Esophagus squamous epithelium (tissue), 5 donors: ENCODE results near the gene KLHL6. TPM values are rescaled to one million over a fixed set of nuclear protein-coding genes. Genes with fewer than 3 reads are reported as not detected.
A peak's percentile ranks its signal among the peaks of the same experiment; 100 is the strongest.

Experiments
- DNase-seq: peaks from one replicate; lab custom pipeline; 2025; lab: John Stamatoyannopoulos, UW
- H3K27ac ChIP-seq, 4 donors: fragments of 200-600 bp; sonication (generic); one replicate each; pipeline ENCODE4 v1.5.1; 2016 to 2019; ENCODE audit warnings: mild to moderate bottlenecking in 1 of 4
- H3K27me3 ChIP-seq, 4 donors: fragments of 200-600 bp; sonication (generic); 1 replicate in 3 of 4; 2 replicates in 1 of 4; pipeline versions ENCODE4 v1.5.1 to v1.6.0; 2017 to 2021; ENCODE audit warnings: antibody characterized with exemption in 1 of 4
- H3K36me3 ChIP-seq, 3 donors: fragments of 200-600 bp; sonication (generic); one replicate each; pipeline ENCODE4 v1.5.1; 2016 to 2019
- H3K4me1 ChIP-seq, 3 donors: fragments of 200-600 bp; sonication (generic); one replicate each; pipeline ENCODE4 v1.5.1; 2017 to 2019
- H3K4me3 ChIP-seq, 4 donors: fragments of 200-600 bp; sonication (generic); 1 replicate in 3 of 4; 2 replicates in 1 of 4; pipeline ENCODE4 v1.5.1; 2016 to 2019; ENCODE audit warnings: mild to moderate bottlenecking in 2 of 4, moderate library complexity in 1 of 4
- H3K9me3 ChIP-seq, 3 donors: fragments of 200-600 bp; sonication (generic); one replicate each; pipeline ENCODE4 v1.5.1; 2016 to 2019
- POLR2A ChIP-seq, 4 donors: fragments of 450-650 bp; IDR thresholded peaks; one replicate each; pipeline ENCODE4 v1.6.1; 2017; ENCODE audit warnings: antibody characterized with exemption in 4 of 4, mild to moderate bottlenecking in 4 of 4, moderate library complexity in 3 of 4
- WGBS, 2 donors: methylation state at CpG; one replicate each; pipeline ENCODE4 v1.1.5; 2018; 5-methylcytosine and 5-hydroxymethylcytosine counted together
- intact Hi-C: fragments of 100-400 bp; cut with DNase I; formaldehyde crosslinking; loops from one replicate; pipeline ENCODE4 v1.15.0; 2022
- total RNA-seq, 4 donors: library from RNA; depleted of rRNA; stranded (reverse); fragments of >200 nt; gene quantifications; one replicate each; pipeline ENCODE4 v1.1.0, GENCODE V29; 2016
- TF ChIP-seq, protein P1 (sequence below), 6 experiments: fragments of 450-650 bp in 4 of 6; fragments of 200-600 bp in 2 of 6; sonication (generic) in 2 of 6; IDR thresholded peaks; one replicate each; pipeline ENCODE4 v1.5.1; 2016 to 2019; ENCODE audit warnings: antibody characterized with exemption in 6 of 6, mild to moderate bottlenecking in 4 of 6, moderate library complexity in 4 of 6
- donor health status: DM: yes; HTN: yes; CAD: no.

KLHL6 gene
- total RNA-seq, 4 donors from 2014 or later: 0.66 to 2.7 (median 1.8) TPM; not detected in 1

DNA sequence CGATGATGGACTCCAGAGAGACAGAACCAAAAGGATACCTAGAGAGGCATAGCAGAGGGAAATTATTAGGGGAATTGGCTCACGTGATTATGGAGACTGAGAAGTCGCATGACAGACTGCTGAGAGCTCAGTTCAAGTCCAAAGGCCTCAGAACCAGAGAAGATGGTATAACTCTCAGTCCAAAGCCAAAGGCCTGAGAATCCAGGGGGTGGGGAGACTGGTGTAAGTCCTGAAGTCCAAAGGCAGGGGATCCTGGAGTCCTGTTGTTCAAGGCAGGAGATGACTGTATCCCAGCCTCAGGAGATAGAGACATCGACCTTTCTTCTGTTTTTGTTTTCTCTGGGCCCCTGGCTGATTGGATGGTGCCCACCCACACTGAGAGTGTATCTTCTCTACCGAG lies 1.2 kb upstream of the KLHL6 start:
- WGBS, 2 donors: 69 to 76% methylated on average over 5 of the region's 5 CpGs
- Histone ChIP-seq H3K27ac (no peak overlapping the region), H3K36me3 (no peaks in the 10 kb centered on the region), H3K4me3 (no peak overlapping the region), H3K9me3 (no peaks in the 10 kb centered on the region), H3K27me3 (no peaks in the 10 kb centered on the region), H3K4me1 (peaks cover 0 to 10% (median 4%) of the 10 kb centered on the region in 3 donors)
- DNase-seq: no peak
- intact Hi-C loops: no loop called here
- TF ChIP-seq, protein P1, sequence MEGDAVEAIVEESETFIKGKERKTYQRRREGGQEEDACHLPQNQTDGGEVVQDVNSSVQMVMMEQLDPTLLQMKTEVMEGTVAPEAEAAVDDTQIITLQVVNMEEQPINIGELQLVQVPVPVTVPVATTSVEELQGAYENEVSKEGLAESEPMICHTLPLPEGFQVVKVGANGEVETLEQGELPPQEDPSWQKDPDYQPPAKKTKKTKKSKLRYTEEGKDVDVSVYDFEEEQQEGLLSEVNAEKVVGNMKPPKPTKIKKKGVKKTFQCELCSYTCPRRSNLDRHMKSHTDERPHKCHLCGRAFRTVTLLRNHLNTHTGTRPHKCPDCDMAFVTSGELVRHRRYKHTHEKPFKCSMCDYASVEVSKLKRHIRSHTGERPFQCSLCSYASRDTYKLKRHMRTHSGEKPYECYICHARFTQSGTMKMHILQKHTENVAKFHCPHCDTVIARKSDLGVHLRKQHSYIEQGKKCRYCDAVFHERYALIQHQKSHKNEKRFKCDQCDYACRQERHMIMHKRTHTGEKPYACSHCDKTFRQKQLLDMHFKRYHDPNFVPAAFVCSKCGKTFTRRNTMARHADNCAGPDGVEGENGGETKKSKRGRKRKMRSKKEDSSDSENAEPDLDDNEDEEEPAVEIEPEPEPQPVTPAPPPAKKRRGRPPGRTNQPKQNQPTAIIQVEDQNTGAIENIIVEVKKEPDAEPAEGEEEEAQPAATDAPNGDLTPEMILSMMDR (IDR thresholded peaks at IDR 0.05): no peak
- TF ChIP-seq POLR2A (IDR thresholded peaks at IDR 0.05): no peak

DNA sequence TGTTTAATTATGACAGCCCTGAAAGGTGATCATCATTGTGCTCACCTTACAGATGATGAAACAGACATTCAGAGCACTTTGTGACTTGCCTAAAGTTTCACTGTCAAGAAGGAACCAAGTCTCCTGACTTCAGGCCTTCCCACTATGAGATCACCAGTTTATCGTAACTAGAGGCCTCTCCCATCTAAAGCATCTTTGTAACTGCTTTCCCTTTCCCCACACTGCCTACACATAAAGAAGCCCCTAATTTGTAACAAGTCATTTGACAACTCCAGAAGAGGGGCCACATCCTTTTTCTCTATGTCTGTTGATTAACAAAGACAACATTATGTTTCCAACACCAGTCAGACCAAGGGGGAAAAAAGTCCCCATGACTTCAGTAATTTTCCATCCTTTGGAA lies 1.1 kb downstream of the KLHL6 start:
- 54 to 63% methylated on average over 1 of the region's 1 CpG for WGBS, 2 donors
- peak in 1 of 4 donors; percentile 26 for TF ChIP-seq POLR2A (IDR thresholded peaks at IDR 0.05)
- TF ChIP-seq, protein P1 (IDR thresholded peaks at IDR 0.05): no peak
- H3K27me3 ChIP-seq: no peaks in the 10 kb centered on the region
- peaks cover 0 to 10% (median 4%) of the 10 kb centered on the region in 3 donors for H3K4me1 ChIP-seq
- no peak for DNase-seq
- intact Hi-C loops: no loop called here
- H3K9me3 ChIP-seq: no peaks in the 10 kb centered on the region
- H3K36me3 ChIP-seq: no peaks in the 10 kb centered on the region
- H3K4me3 ChIP-seq: peak overlapping the region in 3 of 4 donors; percentile 13 to 49 (median 35)
- H3K27ac ChIP-seq: peak overlapping the region in 3 of 4 donors; percentile 58 to 77 (median 69)

DNA sequence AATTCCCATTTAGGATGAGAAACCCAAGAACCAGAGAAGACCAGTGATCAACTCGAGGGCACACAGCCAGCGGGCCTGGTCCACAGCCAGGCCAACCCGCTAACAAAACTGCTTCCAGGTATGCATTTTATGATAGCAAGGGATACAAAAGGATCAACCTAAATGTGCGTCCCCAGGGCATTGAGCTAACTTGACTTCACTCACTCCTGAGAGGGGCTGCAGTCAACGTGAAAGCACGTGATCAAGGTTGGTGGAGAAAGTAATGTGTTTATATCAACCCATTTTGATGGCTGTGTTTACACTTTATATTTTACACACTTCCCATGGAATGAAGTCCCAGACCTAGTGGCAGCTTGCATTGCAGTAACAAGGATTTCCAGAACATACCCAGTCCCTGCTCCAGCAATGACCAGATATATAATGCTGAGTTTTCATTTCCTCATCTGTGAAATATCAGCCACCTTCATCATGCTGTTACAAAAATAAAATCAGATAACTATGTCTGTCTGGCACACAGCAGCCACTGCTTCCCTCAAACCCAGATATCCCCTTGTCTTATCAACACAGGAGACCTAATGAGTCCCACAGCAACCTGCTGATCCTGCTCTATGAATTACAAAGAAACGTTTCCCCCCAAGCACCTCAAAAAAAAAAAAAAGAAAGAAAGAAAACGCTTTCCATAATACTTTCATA lies 2.0 kb downstream of the KLHL6 start:
- H3K4me3 ChIP-seq: peak overlapping the region in 2 of 4 donors; percentile 10 to 41
- DNase-seq: no peak
- no peaks in the 10 kb centered on the region for H3K27me3 ChIP-seq
- 49 to 53% methylated on average over 5 to 7 of the region's 8 CpGs for WGBS, 2 donors
- no peaks in the 10 kb centered on the region for H3K36me3 ChIP-seq
- intact Hi-C loops: no loop called here
- H3K27ac ChIP-seq: peak overlapping the region in 3 of 4 donors; percentile 1 to 39 (median 38)
- peaks cover 0 to 10% (median 4%) of the 10 kb centered on the region in 3 donors for H3K4me1 ChIP-seq
- TF ChIP-seq, protein P1 (IDR thresholded peaks at IDR 0.05): no peak
- TF ChIP-seq POLR2A (IDR thresholded peaks at IDR 0.05): no peak
- H3K9me3 ChIP-seq: no peaks in the 10 kb centered on the region

DNA sequence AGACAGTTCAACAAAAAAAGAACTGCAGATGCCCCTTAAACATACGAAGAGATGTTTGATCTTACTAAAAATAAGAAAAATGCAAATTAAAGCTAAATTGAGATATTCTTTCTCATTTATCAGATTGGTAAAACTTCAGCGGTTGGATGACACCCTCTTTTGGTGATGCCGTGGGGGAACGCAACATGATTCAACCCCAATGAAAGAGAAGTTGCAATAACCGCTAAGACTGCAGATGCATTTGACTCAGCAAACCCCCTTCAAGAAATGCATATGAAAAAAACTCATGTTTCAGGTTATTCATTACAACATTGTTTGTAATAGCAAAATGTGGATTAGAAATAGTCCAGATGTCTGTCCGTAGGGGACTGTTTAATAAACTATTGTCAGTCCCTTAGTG lies 3.6 kb downstream of the KLHL6 start:
- intact Hi-C loops: no loop called here
- H3K4me3 ChIP-seq: peak overlapping the region in 1 of 4 donors; percentile 13
- H3K36me3 ChIP-seq: no peaks in the 10 kb centered on the region
- TF ChIP-seq POLR2A (IDR thresholded peaks at IDR 0.05): no peak
- TF ChIP-seq, protein P1 (IDR thresholded peaks at IDR 0.05): no peak
- no peak for DNase-seq
- H3K9me3 ChIP-seq: no peaks in the 10 kb centered on the region
- H3K27ac ChIP-seq: no peak overlapping the region
- WGBS, 2 donors: 63 to 70% methylated on average over 6 of the region's 6 CpGs
- peaks cover 0 to 10% (median 4%) of the 10 kb centered on the region in 3 donors for H3K4me1 ChIP-seq
- H3K27me3 ChIP-seq: no peaks in the 10 kb centered on the region

DNA sequence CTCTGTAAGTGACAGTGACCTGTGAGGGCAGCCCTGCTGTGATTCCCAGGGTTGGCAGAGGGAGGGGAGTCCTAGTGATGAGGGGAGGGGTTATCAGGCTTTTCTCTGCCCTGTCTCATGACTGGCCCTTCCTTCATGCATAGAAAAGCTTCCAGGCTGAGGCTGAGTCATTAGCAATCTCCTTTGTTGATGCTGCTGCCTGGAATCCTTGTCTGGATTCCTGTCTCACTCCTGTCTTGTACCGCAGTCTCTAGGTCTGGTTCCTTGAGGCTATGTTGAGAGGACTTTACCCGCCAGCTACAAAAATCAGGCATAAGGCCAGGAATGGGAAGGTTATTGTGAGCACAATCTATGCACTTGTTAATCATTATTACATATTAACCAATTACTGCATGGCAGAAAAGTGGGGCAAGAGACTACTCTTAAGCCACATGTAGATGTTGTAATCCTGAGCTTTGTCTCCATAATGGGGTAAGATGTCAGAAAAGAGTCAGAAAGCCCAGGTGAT lies 7.2 kb downstream of the KLHL6 start:
- Histone ChIP-seq H3K27me3 (no peaks in the 10 kb centered on the region), H3K4me3 (no peak overlapping the region), H3K4me1 (peaks cover 0 to 5% (median 3%) of the 10 kb centered on the region in 3 donors), H3K36me3 (no peaks in the 10 kb centered on the region), H3K27ac (no peak overlapping the region), H3K9me3 (no peaks in the 10 kb centered on the region)
- intact Hi-C loops: no loop called here
- WGBS, 2 donors: 47 to 49% methylated on average over 2 of the region's 2 CpGs
- TF ChIP-seq POLR2A (IDR thresholded peaks at IDR 0.05): no peak
- TF ChIP-seq, protein P1 (IDR thresholded peaks at IDR 0.05): no peak
- no peak for DNase-seq
